Measurements from ENCODE around the gene DOCK11. TPM values are rescaled to one million over a fixed set of nuclear protein-coding genes. Genes with fewer than 3 reads are reported as not detected.

Gene DOCK11
- total and polyA plus RNA-seq, 9 of the 15 experiments (the other 6 are each of a cell fraction or from before 2014, with no cell fraction given) = 41.8 to 77.8 (median 50.9) TPM

DNA sequence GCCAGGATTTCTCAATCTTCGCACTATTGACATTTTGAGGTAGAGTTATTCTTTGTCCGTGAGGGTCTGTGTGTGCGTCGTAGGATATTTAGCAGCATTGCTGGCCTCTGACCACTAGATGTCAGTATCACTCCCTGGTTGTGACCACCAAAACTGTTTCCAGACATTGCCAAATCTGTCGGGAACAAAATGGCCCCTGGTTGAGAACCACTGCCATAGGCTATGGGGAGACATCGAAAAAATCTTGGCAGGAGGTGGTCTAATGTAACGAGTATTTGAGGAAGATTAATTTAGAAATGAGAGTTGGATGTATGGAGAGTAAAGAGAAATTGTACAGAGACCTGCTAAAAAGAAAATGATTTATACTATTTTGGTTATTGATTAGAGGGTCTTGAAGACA, 108.4 kb downstream of the DOCK11 start:
- Histone ChIP-seq H4K20me1 (replicated peaks; ENCODE audit: control insufficient read depth, insufficient read depth, low read length) (no peaks in the 10 kb centered on the region), H3K27me3 (ENCODE audit: control insufficient read depth in 2 of 2, insufficient read depth in 2 of 2, low read length in 2 of 2) (no peaks in the 10 kb centered on the region), H2AFZ (ENCODE audit: low read depth, low read length) (0 out of 2 replicates have a peak overlapping the region, but pooled peaks have one; percentile 44), H3K36me3 (ENCODE audit: control insufficient read depth, insufficient read depth, low read length) (peaks cover 62% of the 10 kb centered on the region), H3K79me2 (ENCODE audit: control insufficient read depth, insufficient read depth, low read length) (peaks cover 5% of the 10 kb centered on the region), H3K4me3 (no peak overlapping the region), H3K9ac (ENCODE audit: insufficient read depth in 1 of 2, low read depth in 2 of 2, low read length in 2 of 2) (no peak overlapping the region), H3K9me1 (ENCODE audit: control insufficient read depth, insufficient read depth, low read length) (no peaks in the 10 kb centered on the region), H3K27ac (ENCODE audit: extremely low read depth, low read depth, low read length) (no peak overlapping the region), H3K4me2 (ENCODE audit: insufficient read depth, low read length) (no peak overlapping the region), H3K9me3 (replicated peaks; ENCODE audit: control insufficient read depth, insufficient read depth, low read depth, low read length) (no peaks in the 10 kb centered on the region), H3K4me1 (replicated peaks in 1 of 2; ENCODE audit: control insufficient read depth in 2 of 2, insufficient read depth in 2 of 2, low read length in 2 of 2) (no peaks in the 10 kb centered on the region; a peak in 1 of 5 replicates)
- WGBS (ENCODE audit: insufficient coverage, low coverage, missing lambda C conversion rate) = 13% methylated on average over 7 of the region's 7 CpGs
- ChIA-PET POLR2A (no interaction called here), CTCF (ENCODE audit: low intra/inter-chr PET ratio) (interaction anchor here (0.7 to 0.9 kb wide), 3 partner anchors 200 to 207 kb away, joined by 3 to 6 read pairs (median 3); no protein-coding TSS in a partner anchor)
- intact Hi-C loops (cut with micrococcal nuclease) (loop anchor here (1.0 to 10.0 kb wide), 3 partner anchors 72 to 279 kb away; no protein-coding TSS in a partner anchor), in situ Hi-C loops (cut with MboI) (loop anchor here (10.0 kb wide), 1 partner anchor 139 kb away; no protein-coding TSS in a partner anchor)
- ATAC-seq (peak; percentile 90), DNase-seq (ENCODE audit: extremely low read depth in 1 of 4, low spot score in 3 of 4) (peak; percentile 50 to 70 (median 52)), FAIRE-seq (peak; percentile 90)
- BruUV-seq (replicated peaks) = no TSS peak
- TF ChIP-seq, protein P1, sequence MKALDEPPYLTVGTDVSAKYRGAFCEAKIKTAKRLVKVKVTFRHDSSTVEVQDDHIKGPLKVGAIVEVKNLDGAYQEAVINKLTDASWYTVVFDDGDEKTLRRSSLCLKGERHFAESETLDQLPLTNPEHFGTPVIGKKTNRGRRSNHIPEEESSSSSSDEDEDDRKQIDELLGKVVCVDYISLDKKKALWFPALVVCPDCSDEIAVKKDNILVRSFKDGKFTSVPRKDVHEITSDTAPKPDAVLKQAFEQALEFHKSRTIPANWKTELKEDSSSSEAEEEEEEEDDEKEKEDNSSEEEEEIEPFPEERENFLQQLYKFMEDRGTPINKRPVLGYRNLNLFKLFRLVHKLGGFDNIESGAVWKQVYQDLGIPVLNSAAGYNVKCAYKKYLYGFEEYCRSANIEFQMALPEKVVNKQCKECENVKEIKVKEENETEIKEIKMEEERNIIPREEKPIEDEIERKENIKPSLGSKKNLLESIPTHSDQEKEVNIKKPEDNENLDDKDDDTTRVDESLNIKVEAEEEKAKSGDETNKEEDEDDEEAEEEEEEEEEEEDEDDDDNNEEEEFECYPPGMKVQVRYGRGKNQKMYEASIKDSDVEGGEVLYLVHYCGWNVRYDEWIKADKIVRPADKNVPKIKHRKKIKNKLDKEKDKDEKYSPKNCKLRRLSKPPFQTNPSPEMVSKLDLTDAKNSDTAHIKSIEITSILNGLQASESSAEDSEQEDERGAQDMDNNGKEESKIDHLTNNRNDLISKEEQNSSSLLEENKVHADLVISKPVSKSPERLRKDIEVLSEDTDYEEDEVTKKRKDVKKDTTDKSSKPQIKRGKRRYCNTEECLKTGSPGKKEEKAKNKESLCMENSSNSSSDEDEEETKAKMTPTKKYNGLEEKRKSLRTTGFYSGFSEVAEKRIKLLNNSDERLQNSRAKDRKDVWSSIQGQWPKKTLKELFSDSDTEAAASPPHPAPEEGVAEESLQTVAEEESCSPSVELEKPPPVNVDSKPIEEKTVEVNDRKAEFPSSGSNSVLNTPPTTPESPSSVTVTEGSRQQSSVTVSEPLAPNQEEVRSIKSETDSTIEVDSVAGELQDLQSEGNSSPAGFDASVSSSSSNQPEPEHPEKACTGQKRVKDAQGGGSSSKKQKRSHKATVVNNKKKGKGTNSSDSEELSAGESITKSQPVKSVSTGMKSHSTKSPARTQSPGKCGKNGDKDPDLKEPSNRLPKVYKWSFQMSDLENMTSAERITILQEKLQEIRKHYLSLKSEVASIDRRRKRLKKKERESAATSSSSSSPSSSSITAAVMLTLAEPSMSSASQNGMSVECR (CRISPR knock-in tag; IDR thresholded peaks at IDR 0.05) = no peak
- TF ChIP-seq FOXA3 (CRISPR knock-in tag; conservative IDR thresholded peaks at IDR 0.05 in 1 of 2, IDR thresholded peaks at IDR 0.05 in 1 of 2) (no peak), POLR3A (IDR thresholded peaks at IDR 0.05; ENCODE audit: borderline replicate concordance, extremely low read depth, insufficient read depth, insufficient read length) (no peak), CEBPG (CRISPR knock-in tag; IDR thresholded peaks at IDR 0.05) (peak; percentile 84), CEBPG (tag; conservative IDR thresholded peaks at IDR 0.05 in 1 of 2, IDR thresholded peaks at IDR 0.05 in 1 of 2) (peak in 1 of 2 experiments; percentile 31; a peak in 1 of 4 replicates), YY1 (IDR thresholded peaks at IDR 0.05; ENCODE audit: borderline replicate concordance in 1 of 3, control insufficient read depth in 1 of 3, extremely low read depth in 1 of 3, insufficient read depth in 3 of 3, insufficient read length in 1 of 3, insufficient replicate concordance in 2 of 3, low read depth in 1 of 3, low read length in 2 of 3) (peak; percentile 17 to 89 (median 65))
- TF ChIP-seq, protein P2, sequence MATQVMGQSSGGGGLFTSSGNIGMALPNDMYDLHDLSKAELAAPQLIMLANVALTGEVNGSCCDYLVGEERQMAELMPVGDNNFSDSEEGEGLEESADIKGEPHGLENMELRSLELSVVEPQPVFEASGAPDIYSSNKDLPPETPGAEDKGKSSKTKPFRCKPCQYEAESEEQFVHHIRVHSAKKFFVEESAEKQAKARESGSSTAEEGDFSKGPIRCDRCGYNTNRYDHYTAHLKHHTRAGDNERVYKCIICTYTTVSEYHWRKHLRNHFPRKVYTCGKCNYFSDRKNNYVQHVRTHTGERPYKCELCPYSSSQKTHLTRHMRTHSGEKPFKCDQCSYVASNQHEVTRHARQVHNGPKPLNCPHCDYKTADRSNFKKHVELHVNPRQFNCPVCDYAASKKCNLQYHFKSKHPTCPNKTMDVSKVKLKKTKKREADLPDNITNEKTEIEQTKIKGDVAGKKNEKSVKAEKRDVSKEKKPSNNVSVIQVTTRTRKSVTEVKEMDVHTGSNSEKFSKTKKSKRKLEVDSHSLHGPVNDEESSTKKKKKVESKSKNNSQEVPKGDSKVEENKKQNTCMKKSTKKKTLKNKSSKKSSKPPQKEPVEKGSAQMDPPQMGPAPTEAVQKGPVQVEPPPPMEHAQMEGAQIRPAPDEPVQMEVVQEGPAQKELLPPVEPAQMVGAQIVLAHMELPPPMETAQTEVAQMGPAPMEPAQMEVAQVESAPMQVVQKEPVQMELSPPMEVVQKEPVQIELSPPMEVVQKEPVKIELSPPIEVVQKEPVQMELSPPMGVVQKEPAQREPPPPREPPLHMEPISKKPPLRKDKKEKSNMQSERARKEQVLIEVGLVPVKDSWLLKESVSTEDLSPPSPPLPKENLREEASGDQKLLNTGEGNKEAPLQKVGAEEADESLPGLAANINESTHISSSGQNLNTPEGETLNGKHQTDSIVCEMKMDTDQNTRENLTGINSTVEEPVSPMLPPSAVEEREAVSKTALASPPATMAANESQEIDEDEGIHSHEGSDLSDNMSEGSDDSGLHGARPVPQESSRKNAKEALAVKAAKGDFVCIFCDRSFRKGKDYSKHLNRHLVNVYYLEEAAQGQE (IDR thresholded peaks at IDR 0.05; ENCODE audit: borderline replicate concordance) = peak; percentile 25; the same call in 1 of the 2 replicates
- TF ChIP-seq, protein P2 (CRISPR knock-in tag; IDR thresholded peaks at IDR 0.05; ENCODE audit: low read depth) = no peak
